PC-9 (cell line): ENCODE data around the gene CFAP61. TPM values are rescaled to one million over a fixed set of nuclear protein-coding genes. Genes with fewer than 3 reads are reported as not detected.
A peak's percentile ranks its signal among the peaks of the same experiment; 100 is the strongest.

Experiments
- BruUV-seq: library from RNA; stranded (reverse); fragments of 400-500 nt; replicated peaks from 2 replicates; lab custom pipeline; 2021; lab: Mats Ljungman, UMichigan
- CTCF ChIA-PET: fragments of 300-600 bp; sonication (Branson Sonifier 250); formaldehyde crosslinking; loops from one replicate; lab custom pipeline; 2022; ENCODE audit warnings: antibody characterized with exemption; lab: Charles Lee
- POLR2A ChIA-PET: fragments of 300-600 bp; sonication (Branson Sonifier 250); formaldehyde crosslinking; loops from one replicate; lab custom pipeline; 2022; ENCODE audit warnings: antibody characterized with exemption; ENCODE audit not compliant: unreplicated experiment; lab: Charles Lee
- DNase-seq, 2 experiments: peaks; one replicate each; pipeline versions ENCODE4 v3.0.0 to v3.0.0-alpha.2; 2015 to 2022; ENCODE audit warnings: mixed read lengths in 1 of 2
- H2AFZ ChIP-seq: fragments of 200-600 bp; sonication (generic); 2 replicates; pipeline ENCODE4 v1.8.1; 2017; ENCODE audit warnings: antibody characterized with exemption
- H3F3A ChIP-seq: fragments of 200-600 bp; sonication (generic); 2 replicates; pipeline ENCODE4 v1.8.1; 2017; ENCODE audit warnings: antibody characterized with exemption, mild to moderate bottlenecking, low read depth; ENCODE audit not compliant: insufficient read depth
- H3K27ac ChIP-seq: fragments of 200-600 bp; sonication (generic); 2 replicates; pipeline ENCODE4 v1.6.1; 2016; ENCODE audit warnings: mixed run types
- H3K27me3 ChIP-seq: fragments of 200-600 bp; sonication (generic); 2 replicates; pipeline ENCODE4 v1.6.1; 2016; ENCODE audit warnings: low read depth, mixed run types; ENCODE audit not compliant: insufficient read depth
- H3K36me3 ChIP-seq: fragments of 200-600 bp; sonication (generic); 2 replicates; pipeline ENCODE4 v1.6.1; 2016; ENCODE audit warnings: low read depth, mixed run types
- H3K4me1 ChIP-seq: fragments of 200-600 bp; sonication (generic); replicated peaks from 2 replicates; pipeline ENCODE4 v1.6.1; 2016; ENCODE audit warnings: mixed run types; ENCODE audit not compliant: insufficient read depth
- H3K4me2 ChIP-seq: fragments of 200-600 bp; sonication (generic); 2 replicates; pipeline ENCODE4 v1.6.1; 2017; ENCODE audit warnings: mixed run types
- H3K4me3 ChIP-seq: fragments of 200-600 bp; sonication (generic); 2 replicates; pipeline ENCODE4 v1.6.1; 2016; ENCODE audit warnings: mixed run types
- H3K79me2 ChIP-seq: fragments of 200-600 bp; sonication (generic); 2 replicates; pipeline ENCODE4 v1.6.1; 2017; ENCODE audit warnings: low read depth, mixed run types
- H3K9me2 ChIP-seq: fragments of 200-600 bp; sonication (generic); 2 replicates; pipeline ENCODE4 v1.8.1; 2017; ENCODE audit warnings: mild to moderate bottlenecking; ENCODE audit not compliant: insufficient read depth
- H3K9me3 ChIP-seq: fragments of 200-600 bp; sonication (generic); 2 replicates; pipeline ENCODE4 v1.8.1; 2016; ENCODE audit warnings: low read depth; ENCODE audit not compliant: insufficient read depth
- H4K20me1 ChIP-seq: fragments of 200-600 bp; sonication (generic); 2 replicates; pipeline ENCODE4 v1.8.1; 2017; ENCODE audit not compliant: insufficient read depth
- EZH2 ChIP-seq: fragments of 200-600 bp; sonication (generic); IDR thresholded peaks from 2 replicates; pipeline ENCODE4 v1.8.0; 2017; ENCODE audit warnings: antibody characterized with exemption, low read depth
- intact Hi-C: fragments of 100-400 bp; cut with micrococcal nuclease; formaldehyde crosslinking; loops from one replicate; pipeline ENCODE4 v1.10.0; 2022; ENCODE audit not compliant: unreplicated experiment
- total RNA-seq: library from RNA; stranded (reverse); gene quantifications from 2 replicates; pipeline ENCODE4 v1.2.3, GENCODE V29; 2021
- TF ChIP-seq, protein P1 (sequence below): fragments of 200-600 bp; sonication (generic); conservative IDR thresholded peaks from 2 replicates; pipeline ENCODE4 v1.6.1; 2017; ENCODE audit warnings: mixed run types, antibody characterized with exemption, mild to moderate bottlenecking, moderate library complexity

The CFAP61 gene
- total RNA-seq, 1 experiment from 2014 or later, result 2.6 TPM

DNA sequence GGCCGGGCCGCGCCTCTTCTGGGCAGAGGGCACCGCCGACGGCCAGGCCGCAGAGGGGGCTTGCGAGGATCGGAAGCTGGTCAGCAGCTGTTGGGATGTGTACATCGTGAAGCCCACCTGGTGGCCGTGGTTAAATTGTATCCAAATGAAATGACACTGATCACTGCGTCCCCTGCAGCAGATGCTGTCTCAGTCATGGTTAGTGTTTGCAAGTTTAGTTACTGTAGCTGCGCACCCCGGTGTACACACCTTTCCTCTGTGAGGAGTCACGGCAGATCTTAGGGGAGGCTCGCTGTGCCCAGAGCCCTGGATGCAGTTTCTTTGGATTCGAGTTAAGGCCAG is 34.5 kb upstream of the CFAP61 start:
- no peak for DNase-seq
- POLR2A ChIA-PET, result interaction anchor here (1.3 kb wide), 1 partner anchor 15 kb away, joined by 4 read pairs; no protein-coding TSS in a partner anchor
- Histone ChIP-seq H3K9me3 (no peaks in the 10 kb centered on the region), H3F3A (peaks cover 11% of the 10 kb centered on the region; the same call in 1 of the 2 replicates), H3K4me3 (peak overlapping the region; percentile 99), H3K4me1 (peaks cover 26% of the 10 kb centered on the region), H3K79me2 (peaks cover 57% of the 10 kb centered on the region), H3K4me2 (peak overlapping the region; percentile 98), H3K27ac (peak overlapping the region; percentile 74), H3K9me2 (no peaks in the 10 kb centered on the region), H3K36me3 (peaks cover 19% of the 10 kb centered on the region), H4K20me1 (peaks cover 11% of the 10 kb centered on the region; the same call in 1 of the 2 replicates), H2AFZ (peak overlapping the region; percentile 87), H3K27me3 (no peaks in the 10 kb centered on the region)
- TF ChIP-seq, protein P1, sequence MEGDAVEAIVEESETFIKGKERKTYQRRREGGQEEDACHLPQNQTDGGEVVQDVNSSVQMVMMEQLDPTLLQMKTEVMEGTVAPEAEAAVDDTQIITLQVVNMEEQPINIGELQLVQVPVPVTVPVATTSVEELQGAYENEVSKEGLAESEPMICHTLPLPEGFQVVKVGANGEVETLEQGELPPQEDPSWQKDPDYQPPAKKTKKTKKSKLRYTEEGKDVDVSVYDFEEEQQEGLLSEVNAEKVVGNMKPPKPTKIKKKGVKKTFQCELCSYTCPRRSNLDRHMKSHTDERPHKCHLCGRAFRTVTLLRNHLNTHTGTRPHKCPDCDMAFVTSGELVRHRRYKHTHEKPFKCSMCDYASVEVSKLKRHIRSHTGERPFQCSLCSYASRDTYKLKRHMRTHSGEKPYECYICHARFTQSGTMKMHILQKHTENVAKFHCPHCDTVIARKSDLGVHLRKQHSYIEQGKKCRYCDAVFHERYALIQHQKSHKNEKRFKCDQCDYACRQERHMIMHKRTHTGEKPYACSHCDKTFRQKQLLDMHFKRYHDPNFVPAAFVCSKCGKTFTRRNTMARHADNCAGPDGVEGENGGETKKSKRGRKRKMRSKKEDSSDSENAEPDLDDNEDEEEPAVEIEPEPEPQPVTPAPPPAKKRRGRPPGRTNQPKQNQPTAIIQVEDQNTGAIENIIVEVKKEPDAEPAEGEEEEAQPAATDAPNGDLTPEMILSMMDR, result no peak
- TF ChIP-seq EZH2, result no peak
- intact Hi-C loops, result loop anchor here (1.0 to 5.0 kb wide), 5 partner anchors 25 to 234 kb away; partner anchors contain the start of genes CFAP61 and CRNKL1
- no TSS peak for BruUV-seq
- CTCF ChIA-PET, result no interaction called here

DNA sequence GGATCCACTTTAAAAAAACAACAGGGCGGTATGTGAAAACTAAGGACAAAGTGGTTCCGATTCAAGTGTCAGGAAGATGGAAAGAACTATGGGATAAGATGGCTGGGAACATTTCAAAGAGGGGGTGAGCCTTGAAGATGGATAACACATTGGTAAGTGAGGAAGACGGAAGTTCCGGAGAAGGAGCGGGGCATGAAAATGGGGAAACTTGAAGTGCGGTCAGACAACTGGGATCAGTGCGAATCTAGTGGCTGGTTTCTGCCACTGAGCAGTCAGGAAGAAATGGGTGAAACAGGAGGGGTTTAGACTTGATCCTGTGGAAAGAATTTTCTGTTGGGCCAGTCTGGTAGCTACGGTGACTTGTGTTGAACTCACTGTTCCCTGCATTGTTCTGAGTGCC is 34.0 kb upstream of the CFAP61 start:
- Histone ChIP-seq H2AFZ (no peak overlapping the region), H3K27ac (peak overlapping the region; percentile 74), H3K79me2 (peaks cover 62% of the 10 kb centered on the region), H3K27me3 (no peaks in the 10 kb centered on the region), H3K4me1 (peaks cover 26% of the 10 kb centered on the region), H4K20me1 (peaks cover 13% of the 10 kb centered on the region; the same call in 1 of the 2 replicates), H3F3A (peaks cover 11% of the 10 kb centered on the region; the same call in 1 of the 2 replicates), H3K4me3 (peak overlapping the region; percentile 99), H3K9me3 (no peaks in the 10 kb centered on the region), H3K36me3 (peaks cover 19% of the 10 kb centered on the region), H3K9me2 (no peaks in the 10 kb centered on the region), H3K4me2 (peak overlapping the region; percentile 98)
- TSS peak; percentile 62 for BruUV-seq
- ChIA-PET CTCF (no interaction called here), POLR2A (interaction anchor here (0.8 kb wide), 1 partner anchor 26 kb away, joined by 3 read pairs; no protein-coding TSS in a partner anchor)
- TF ChIP-seq, protein P1, result no peak
- no peak for TF ChIP-seq EZH2
- no peak for DNase-seq
- intact Hi-C loops, result loop anchor here (2.0 to 5.0 kb wide), 3 partner anchors 26 to 42 kb away; partner anchors contain the start of genes CFAP61 and CRNKL1

DNA sequence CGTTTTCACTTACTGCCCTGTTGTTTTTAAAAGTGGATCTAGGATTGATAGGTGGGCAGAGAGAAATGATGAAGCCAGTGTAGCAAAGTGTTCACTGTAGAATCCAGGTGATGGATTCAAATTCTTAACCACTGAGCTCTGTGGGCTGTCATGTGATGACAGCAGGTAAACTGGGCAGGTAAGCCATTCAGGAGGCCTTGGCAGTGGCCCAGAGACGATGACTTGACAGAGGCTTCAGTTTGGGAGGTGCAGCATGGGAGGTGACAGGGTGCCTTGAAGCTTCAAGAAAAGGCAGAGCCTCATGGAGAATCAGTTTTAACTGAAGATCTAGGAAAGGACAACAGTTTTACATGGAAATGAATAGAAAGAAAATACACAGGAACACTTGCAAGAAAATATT is 33.2 kb upstream of the CFAP61 start:
- peaks cover 11% of the 10 kb centered on the region for H3F3A ChIP-seq
- peaks cover 70% of the 10 kb centered on the region for H3K79me2 ChIP-seq
- TF ChIP-seq, protein P1, result no peak
- TF ChIP-seq EZH2, result no peak
- no peak overlapping the region for H2AFZ ChIP-seq
- BruUV-seq, result no TSS peak
- CTCF ChIA-PET, result no interaction called here
- no peaks in the 10 kb centered on the region for H3K9me2 ChIP-seq
- POLR2A ChIA-PET, result interaction anchor here (0.6 to 0.8 kb wide), 3 partner anchors 23 to 42 kb away, joined by 3 to 8 read pairs (median 3); no protein-coding TSS in a partner anchor
- H3K4me2 ChIP-seq, result peak overlapping the region; percentile 98
- H3K4me3 ChIP-seq, result peak overlapping the region; percentile 99
- intact Hi-C loops, result loop anchor here (2.0 to 5.0 kb wide), 3 partner anchors 26 to 42 kb away; partner anchors contain the start of genes CFAP61 and CRNKL1
- peaks cover 15% of the 10 kb centered on the region; the same call in 1 of the 2 replicates for H4K20me1 ChIP-seq
- H3K27ac ChIP-seq, result peak overlapping the region; percentile 74
- peaks cover 19% of the 10 kb centered on the region for H3K36me3 ChIP-seq
- H3K27me3 ChIP-seq, result no peaks in the 10 kb centered on the region
- H3K9me3 ChIP-seq, result no peaks in the 10 kb centered on the region
- H3K4me1 ChIP-seq, result peaks cover 26% of the 10 kb centered on the region
- DNase-seq, result peak; percentile 87
